Measurements from ENCODE around the gene POLR1G.

- TF ChIP-seq CTCF (conservative IDR thresholded peaks at IDR 0.05) (no peak), ZFX (IDR thresholded peaks at IDR 0.05) (no peak)
Observed at GRCh38 chr19:45418802-45419201, 12.4 kb downstream of the POLR1G start.

All from C4-2B (cell line).